Measurements from ENCODE around the gene LRP8. TPM values are rescaled to one million over a fixed set of nuclear protein-coding genes. Genes with fewer than 3 reads are reported as not detected.

The LRP8 gene
- polyA plus RNA-seq, 2 donors, result 2.7 to 6.9 TPM

DNA sequence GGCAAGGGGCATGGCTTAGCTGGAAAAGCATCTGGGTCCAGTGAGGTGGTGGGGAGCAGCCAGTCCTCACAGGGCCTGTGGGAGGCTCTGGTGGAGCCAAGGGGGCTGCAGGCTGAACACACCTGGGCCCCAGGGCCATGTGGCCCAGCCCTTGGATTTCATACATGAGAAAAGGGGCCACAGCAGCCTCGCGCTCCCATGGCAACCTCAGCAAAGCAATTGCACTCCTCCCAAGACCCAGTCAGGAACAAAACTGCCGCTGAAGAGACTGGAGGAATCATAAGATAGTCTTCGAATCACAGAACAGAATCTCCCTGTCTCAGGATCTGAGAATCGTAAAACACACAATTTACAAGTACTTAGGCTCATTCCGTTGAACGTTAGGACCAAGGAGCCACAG is 24.6 kb downstream of the LRP8 start:
- H3K27me3 ChIP-seq (ENCODE audit: control insufficient read depth in 1 of 2, insufficient read depth in 2 of 2, low read length in 2 of 2), result no peaks in the 10 kb centered on the region
- no peaks in the 10 kb centered on the region for H3K9me3 ChIP-seq (ENCODE audit: control insufficient read depth in 2 of 2, insufficient read depth in 1 of 2, low read depth in 1 of 2, low read length in 1 of 2)
- H3K36me3 ChIP-seq (ENCODE audit: control insufficient read depth in 2 of 2, insufficient read depth in 2 of 2, low read length in 1 of 2), result peaks cover 0 to 3% of the 10 kb centered on the region in 2 donors
- H3K4me3 ChIP-seq (ENCODE audit: low read depth in 1 of 2, low read length in 2 of 2), result no peak overlapping the region
- 87 to 94% methylated on average over 7 of the region's 7 CpGs for WGBS, 2 donors
- peaks cover 0 to 6% of the 10 kb centered on the region in 2 donors for H3K4me1 ChIP-seq (ENCODE audit: control insufficient read depth in 2 of 2, insufficient read depth in 2 of 2, low read length in 1 of 2)
- H3K27ac ChIP-seq (ENCODE audit: low read depth in 2 of 2, low read length in 1 of 2), result no peak overlapping the region

- no peaks in the 10 kb centered on the region for H3K27me3 ChIP-seq (ENCODE audit: control insufficient read depth in 1 of 2, insufficient read depth in 2 of 2, low read length in 2 of 2)
- 90 to 94% methylated on average over 3 of the region's 3 CpGs for WGBS, 2 donors
- peaks cover 3% of the 10 kb centered on the region in 2 donors for H3K4me1 ChIP-seq (ENCODE audit: control insufficient read depth in 2 of 2, insufficient read depth in 2 of 2, low read length in 1 of 2)
- H3K9me3 ChIP-seq (ENCODE audit: control insufficient read depth in 2 of 2, insufficient read depth in 1 of 2, low read depth in 1 of 2, low read length in 1 of 2), result no peaks in the 10 kb centered on the region
- no peaks in the 10 kb centered on the region for H3K36me3 ChIP-seq (ENCODE audit: control insufficient read depth in 2 of 2, insufficient read depth in 2 of 2, low read length in 1 of 2)
- H3K27ac ChIP-seq (ENCODE audit: low read depth in 2 of 2, low read length in 1 of 2), result no peak overlapping the region
- H3K4me3 ChIP-seq (ENCODE audit: low read depth in 1 of 2, low read length in 2 of 2), result no peak overlapping the region
These were observed 28.6 kb downstream of the LRP8 start for GRCh38 chr1:53299233-53299632.

DNA sequence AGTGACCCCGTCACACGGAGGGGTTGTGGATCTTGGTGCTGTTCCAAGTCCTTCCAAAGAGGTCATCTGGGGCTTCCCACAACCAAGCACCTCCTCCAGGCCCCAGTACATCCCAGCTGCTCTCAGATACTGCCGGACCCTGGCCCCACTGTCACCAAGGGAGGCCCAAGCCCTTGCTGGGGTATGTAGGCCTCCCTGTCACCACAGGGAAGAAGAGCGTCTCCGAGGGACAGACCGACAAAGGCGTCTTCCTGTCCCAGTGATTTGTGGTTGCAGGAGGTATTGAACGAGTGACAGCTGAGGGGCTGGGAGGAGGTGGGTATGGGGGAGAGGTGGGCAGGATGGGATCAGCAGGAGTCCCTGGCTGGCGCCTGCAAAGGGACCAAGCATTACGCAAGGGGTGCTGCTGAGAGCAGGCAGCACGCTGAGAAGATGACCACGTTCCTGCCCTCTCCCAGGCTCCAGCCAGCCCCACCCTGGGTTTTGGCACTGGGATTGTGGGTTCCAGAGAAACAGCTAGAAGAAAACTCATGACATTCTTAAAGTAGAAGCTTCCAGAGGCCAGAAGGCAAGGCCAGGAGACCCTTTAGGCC is 29.7 kb downstream of the LRP8 start:
- 86 to 87% methylated on average over 12 of the region's 12 CpGs for WGBS, 2 donors
- Histone ChIP-seq H3K9me3 (ENCODE audit: control insufficient read depth in 2 of 2, insufficient read depth in 1 of 2, low read depth in 1 of 2, low read length in 1 of 2) (no peaks in the 10 kb centered on the region), H3K4me1 (ENCODE audit: control insufficient read depth in 2 of 2, insufficient read depth in 2 of 2, low read length in 1 of 2) (peaks cover 3 to 7% of the 10 kb centered on the region in 2 donors)

GRCh38 chr1:53297195-53297594 is 30.7 kb downstream of the LRP8 start:
- no peaks in the 10 kb centered on the region for H3K9me3 ChIP-seq (ENCODE audit: control insufficient read depth in 2 of 2, insufficient read depth in 1 of 2, low read depth in 1 of 2, low read length in 1 of 2)
- 91 to 94% methylated on average over 17 of the region's 17 CpGs for WGBS, 2 donors

More for the DNA sequence above, 29.7 kb downstream of the LRP8 start:
- no peaks in the 10 kb centered on the region for H3K27me3 ChIP-seq (ENCODE audit: control insufficient read depth in 1 of 2, insufficient read depth in 2 of 2, low read length in 2 of 2)
- H3K36me3 ChIP-seq (ENCODE audit: control insufficient read depth in 2 of 2, insufficient read depth in 2 of 2, low read length in 1 of 2), result no peaks in the 10 kb centered on the region
- H3K4me3 ChIP-seq (ENCODE audit: low read depth in 1 of 2, low read length in 2 of 2), result no peak overlapping the region
- H3K27ac ChIP-seq (ENCODE audit: low read depth in 2 of 2, low read length in 1 of 2), result no peak overlapping the region

GRCh38 chr1:53296117-53296749 is 31.6 kb downstream of the LRP8 start:
- WGBS, 2 donors, result 68 to 79% methylated on average over 12 of the region's 12 CpGs
- Histone ChIP-seq H3K9me3 (ENCODE audit: control insufficient read depth in 2 of 2, insufficient read depth in 1 of 2, low read depth in 1 of 2, low read length in 1 of 2) (no peaks in the 10 kb centered on the region), H3K4me1 (ENCODE audit: control insufficient read depth in 2 of 2, insufficient read depth in 2 of 2, low read length in 1 of 2) (peaks cover 3 to 7% of the 10 kb centered on the region in 2 donors), H3K27ac (ENCODE audit: low read depth in 2 of 2, low read length in 1 of 2) (no peak overlapping the region), H3K36me3 (ENCODE audit: control insufficient read depth in 2 of 2, insufficient read depth in 2 of 2, low read length in 1 of 2) (no peaks in the 10 kb centered on the region), H3K27me3 (ENCODE audit: control insufficient read depth in 1 of 2, insufficient read depth in 2 of 2, low read length in 2 of 2) (no peaks in the 10 kb centered on the region), H3K4me3 (ENCODE audit: low read depth in 1 of 2, low read length in 2 of 2) (no peak overlapping the region)

More at GRCh38 chr1:53297195-53297594, 30.7 kb downstream of the LRP8 start:
- no peak overlapping the region for H3K4me3 ChIP-seq (ENCODE audit: low read depth in 1 of 2, low read length in 2 of 2)
- H3K4me1 ChIP-seq (ENCODE audit: control insufficient read depth in 2 of 2, insufficient read depth in 2 of 2, low read length in 1 of 2), result peaks cover 3 to 7% of the 10 kb centered on the region in 2 donors
- no peaks in the 10 kb centered on the region for H3K36me3 ChIP-seq (ENCODE audit: control insufficient read depth in 2 of 2, insufficient read depth in 2 of 2, low read length in 1 of 2)
- H3K27me3 ChIP-seq (ENCODE audit: control insufficient read depth in 1 of 2, insufficient read depth in 2 of 2, low read length in 2 of 2), result no peaks in the 10 kb centered on the region
- no peak overlapping the region for H3K27ac ChIP-seq (ENCODE audit: low read depth in 2 of 2, low read length in 1 of 2)

GRCh38 chr1:53295726-53296116 is 32.1 kb downstream of the LRP8 start:
- H3K27me3 ChIP-seq (ENCODE audit: control insufficient read depth in 1 of 2, insufficient read depth in 2 of 2, low read length in 2 of 2), result no peaks in the 10 kb centered on the region
- H3K4me1 ChIP-seq (ENCODE audit: control insufficient read depth in 2 of 2, insufficient read depth in 2 of 2, low read length in 1 of 2), result peaks cover 3 to 7% of the 10 kb centered on the region in 2 donors
- no peaks in the 10 kb centered on the region for H3K36me3 ChIP-seq (ENCODE audit: control insufficient read depth in 2 of 2, insufficient read depth in 2 of 2, low read length in 1 of 2)
- H3K4me3 ChIP-seq (ENCODE audit: low read depth in 1 of 2, low read length in 2 of 2), result no peak overlapping the region
- no peaks in the 10 kb centered on the region for H3K9me3 ChIP-seq (ENCODE audit: control insufficient read depth in 2 of 2, insufficient read depth in 1 of 2, low read depth in 1 of 2, low read length in 1 of 2)
- WGBS, 2 donors, result 50 to 72% methylated on average over 4 of the region's 4 CpGs
- H3K27ac ChIP-seq (ENCODE audit: low read depth in 2 of 2, low read length in 1 of 2), result no peak overlapping the region

DNA sequence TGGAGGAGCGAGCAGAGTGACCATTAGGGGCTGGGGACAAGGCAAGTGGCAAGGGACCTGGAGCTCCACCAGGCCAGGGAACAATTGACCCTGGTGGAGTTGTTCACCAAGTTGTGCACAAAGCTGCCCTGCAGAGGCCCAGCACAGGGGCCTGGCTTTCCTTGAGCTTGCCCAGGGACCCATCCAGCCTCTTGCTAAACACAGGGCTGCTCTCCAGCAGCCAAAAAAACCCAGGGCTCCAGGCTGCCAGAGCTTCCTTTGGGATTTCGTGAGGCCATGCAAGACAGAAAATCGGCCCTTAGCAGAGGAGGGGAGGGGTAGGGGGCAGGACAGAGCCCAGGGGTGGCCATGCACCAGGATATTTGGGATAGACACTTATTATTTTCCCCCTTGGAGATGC is 32.6 kb downstream of the LRP8 start:
- Histone ChIP-seq H3K9me3 (ENCODE audit: control insufficient read depth in 2 of 2, insufficient read depth in 1 of 2, low read depth in 1 of 2, low read length in 1 of 2) (no peaks in the 10 kb centered on the region), H3K27ac (ENCODE audit: low read depth in 2 of 2, low read length in 1 of 2) (no peak overlapping the region), H3K4me3 (ENCODE audit: low read depth in 1 of 2, low read length in 2 of 2) (no peak overlapping the region), H3K4me1 (ENCODE audit: control insufficient read depth in 2 of 2, insufficient read depth in 2 of 2, low read length in 1 of 2) (peaks cover 3 to 7% of the 10 kb centered on the region in 2 donors), H3K27me3 (ENCODE audit: control insufficient read depth in 1 of 2, insufficient read depth in 2 of 2, low read length in 2 of 2) (no peaks in the 10 kb centered on the region), H3K36me3 (ENCODE audit: control insufficient read depth in 2 of 2, insufficient read depth in 2 of 2, low read length in 1 of 2) (no peaks in the 10 kb centered on the region)
- WGBS, 2 donors, result 79 to 93% methylated on average over 3 of the region's 3 CpGs

DNA sequence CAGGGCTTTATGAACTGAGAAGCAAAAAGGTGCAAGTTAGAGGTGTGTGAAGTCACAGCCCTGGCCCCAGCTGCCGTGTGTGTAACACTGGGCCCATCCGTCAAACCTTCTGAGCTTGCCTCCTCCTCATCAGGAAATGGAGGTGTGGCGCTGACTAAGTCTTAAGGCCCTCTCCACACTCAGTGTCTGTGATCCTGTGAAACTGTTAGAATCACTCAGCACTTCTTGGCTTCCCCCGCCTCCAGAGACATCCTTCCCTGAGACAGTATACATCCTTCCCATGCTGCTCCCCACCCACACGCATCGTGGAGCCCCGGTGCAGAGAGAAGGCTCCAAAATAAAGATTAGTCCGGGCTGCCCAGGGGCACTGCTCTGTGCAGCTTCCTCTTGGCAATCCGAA is 33.3 kb downstream of the LRP8 start:
- WGBS, 2 donors, result 72 to 79% methylated on average over 9 of the region's 9 CpGs

GRCh38 chr1:53294061-53294460 is 33.8 kb downstream of the LRP8 start:
- Histone ChIP-seq H3K27ac (ENCODE audit: low read depth in 2 of 2, low read length in 1 of 2) (no peak overlapping the region), H3K4me3 (ENCODE audit: low read depth in 1 of 2, low read length in 2 of 2) (no peak overlapping the region), H3K4me1 (ENCODE audit: control insufficient read depth in 2 of 2, insufficient read depth in 2 of 2, low read length in 1 of 2) (peaks cover 3 to 7% of the 10 kb centered on the region in 2 donors), H3K9me3 (ENCODE audit: control insufficient read depth in 2 of 2, insufficient read depth in 1 of 2, low read depth in 1 of 2, low read length in 1 of 2) (no peaks in the 10 kb centered on the region), H3K36me3 (ENCODE audit: control insufficient read depth in 2 of 2, insufficient read depth in 2 of 2, low read length in 1 of 2) (no peaks in the 10 kb centered on the region), H3K27me3 (ENCODE audit: control insufficient read depth in 1 of 2, insufficient read depth in 2 of 2, low read length in 2 of 2) (no peaks in the 10 kb centered on the region)
- WGBS, 2 donors, result 82 to 84% methylated on average over 3 of the region's 3 CpGs

More for the DNA sequence above, 33.3 kb downstream of the LRP8 start:
- H3K27me3 ChIP-seq (ENCODE audit: control insufficient read depth in 1 of 2, insufficient read depth in 2 of 2, low read length in 2 of 2), result no peaks in the 10 kb centered on the region
- no peaks in the 10 kb centered on the region for H3K9me3 ChIP-seq (ENCODE audit: control insufficient read depth in 2 of 2, insufficient read depth in 1 of 2, low read depth in 1 of 2, low read length in 1 of 2)
- peaks cover 3 to 7% of the 10 kb centered on the region in 2 donors for H3K4me1 ChIP-seq (ENCODE audit: control insufficient read depth in 2 of 2, insufficient read depth in 2 of 2, low read length in 1 of 2)
- no peak overlapping the region for H3K27ac ChIP-seq (ENCODE audit: low read depth in 2 of 2, low read length in 1 of 2)
- H3K4me3 ChIP-seq (ENCODE audit: low read depth in 1 of 2, low read length in 2 of 2), result no peak overlapping the region
- H3K36me3 ChIP-seq (ENCODE audit: control insufficient read depth in 2 of 2, insufficient read depth in 2 of 2, low read length in 1 of 2), result no peaks in the 10 kb centered on the region

- WGBS, 2 donors, result 64 to 73% methylated on average over 2 of the region's 2 CpGs
- Histone ChIP-seq H3K27ac (ENCODE audit: low read depth in 2 of 2, low read length in 1 of 2) (no peak overlapping the region), H3K36me3 (ENCODE audit: control insufficient read depth in 2 of 2, insufficient read depth in 2 of 2, low read length in 1 of 2) (no peaks in the 10 kb centered on the region)
These were observed 34.7 kb downstream of the LRP8 start for GRCh38 chr1:53293123-53293522.

More at GRCh38 chr1:53293123-53293522, 34.7 kb downstream of the LRP8 start:
- Histone ChIP-seq H3K9me3 (ENCODE audit: control insufficient read depth in 2 of 2, insufficient read depth in 1 of 2, low read depth in 1 of 2, low read length in 1 of 2) (no peaks in the 10 kb centered on the region), H3K4me3 (ENCODE audit: low read depth in 1 of 2, low read length in 2 of 2) (no peak overlapping the region), H3K4me1 (ENCODE audit: control insufficient read depth in 2 of 2, insufficient read depth in 2 of 2, low read length in 1 of 2) (peaks cover 3 to 7% of the 10 kb centered on the region in 2 donors), H3K27me3 (ENCODE audit: control insufficient read depth in 1 of 2, insufficient read depth in 2 of 2, low read length in 2 of 2) (no peaks in the 10 kb centered on the region)
